ENCODE data around the gene SMIM10.
"Not testable (repeated sequence)": the region's sequence is repeated elsewhere in the genome, so short reads cannot be mapped to it uniquely, and the experiment has no call there.

The SMIM10 gene

DNA sequence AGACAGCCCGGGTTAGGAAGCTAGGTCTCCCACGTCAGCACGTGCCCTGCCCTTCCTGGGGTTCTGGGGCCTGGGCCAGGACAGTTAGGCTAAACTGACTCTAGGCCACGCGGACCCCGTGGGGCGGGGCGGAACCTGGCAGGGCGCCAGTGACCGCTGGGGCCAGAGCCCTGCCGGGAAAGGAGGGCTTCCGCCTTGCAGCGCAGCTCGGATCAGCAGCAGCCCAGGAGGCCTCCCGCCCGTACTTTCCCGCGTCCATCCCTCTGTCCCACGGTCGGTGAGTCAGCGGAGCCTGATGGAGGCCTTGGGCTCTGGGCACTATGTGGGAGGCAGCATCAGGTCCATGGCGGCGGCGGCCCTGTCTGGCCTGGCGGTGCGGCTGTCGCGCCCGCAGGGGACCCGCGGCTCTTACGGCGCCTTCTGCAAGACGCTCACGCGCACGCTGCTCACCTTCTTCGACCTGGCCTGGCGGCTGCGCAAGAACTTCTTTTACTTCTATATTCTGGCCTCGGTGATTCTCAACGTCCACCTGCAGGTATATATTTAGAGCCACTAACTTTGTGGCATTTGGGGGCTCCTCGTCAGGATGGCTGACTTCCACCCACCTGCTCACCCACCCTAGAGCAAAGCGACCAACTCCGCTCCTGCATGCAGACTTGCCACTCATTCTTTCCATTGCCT, at the start of gene SMIM10:
TSS of gene SMIM10 (plus strand) at position 191 of the 681 bp plus-strand sequence. CDS start at position 296, 105 bp downstream.
- DNase-seq: peak; percentile 66

GRCh38 chrX:134946364-134946763, 44.4 kb upstream of the SMIM10 start:
- DNase-seq: not testable (repeated sequence)

GRCh38 chrX:134948333-134949241, 42.2 kb upstream of the SMIM10 start:
- DNase-seq: no peak

DNA sequence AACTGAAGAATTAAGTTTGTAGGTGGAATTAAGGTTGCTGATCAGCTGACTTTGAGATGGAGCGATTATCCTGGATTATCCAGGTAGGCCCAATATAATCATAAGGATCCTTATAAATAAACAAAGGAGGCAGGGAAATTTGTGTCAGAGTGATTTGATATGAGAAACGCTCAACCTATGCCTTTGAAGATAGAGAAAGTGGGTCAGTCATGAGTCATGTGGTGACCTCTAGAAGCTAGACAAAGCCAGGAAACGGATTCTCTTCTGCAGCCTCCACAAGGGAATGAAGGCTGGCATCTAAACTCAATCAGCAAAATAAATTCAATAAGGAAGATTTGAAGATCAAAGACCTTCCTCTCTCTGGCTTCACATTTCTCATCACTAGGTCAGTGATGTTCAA, 41.5 kb upstream of the SMIM10 start:
- DNase-seq: no peak

DNA sequence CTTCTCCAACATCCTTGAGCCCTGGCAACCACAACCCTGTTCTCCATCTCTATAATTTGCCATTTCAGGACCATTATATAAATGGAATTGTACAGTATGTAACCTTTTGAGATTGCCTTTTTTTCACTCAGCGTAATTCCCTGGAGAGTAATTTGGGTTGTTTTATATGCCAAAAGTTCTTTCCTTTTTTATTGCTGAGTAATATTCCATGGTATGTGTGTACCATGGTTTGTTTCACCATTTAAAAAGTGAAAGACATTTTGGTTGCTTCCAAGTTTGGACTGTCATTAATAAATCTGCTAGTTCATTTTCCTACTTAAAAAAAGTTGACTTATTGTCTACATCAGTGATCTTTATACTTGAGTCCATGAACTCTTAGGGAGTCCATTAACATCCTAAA, 33.0 kb upstream of the SMIM10 start:
- no peak for DNase-seq

GRCh38 chrX:134960366-134960765, 30.4 kb upstream of the SMIM10 start:
- not testable (repeated sequence) for DNase-seq

GRCh38 chrX:134963041-134963440, 27.8 kb upstream of the SMIM10 start:
- no peak for DNase-seq

DNA sequence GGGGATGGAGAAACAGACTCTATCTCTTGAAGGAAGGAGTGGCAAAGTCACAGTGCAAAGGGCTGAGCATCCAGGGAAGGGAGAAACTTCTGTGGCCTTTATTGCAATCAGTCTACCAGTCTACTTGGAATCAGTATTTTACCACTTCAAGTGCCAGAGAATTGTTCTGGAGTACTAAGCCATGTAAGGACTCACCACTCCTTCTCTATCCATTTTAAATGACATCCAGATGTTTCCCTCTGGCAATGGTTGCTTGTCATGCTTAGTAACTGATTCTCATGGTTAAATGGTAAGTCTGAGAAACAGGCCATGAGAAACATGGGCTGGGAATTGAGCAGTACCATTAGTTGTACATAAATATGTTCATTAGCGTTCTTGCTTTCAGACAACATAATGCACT, 21.1 kb upstream of the SMIM10 start:
- no peak for DNase-seq

DNA sequence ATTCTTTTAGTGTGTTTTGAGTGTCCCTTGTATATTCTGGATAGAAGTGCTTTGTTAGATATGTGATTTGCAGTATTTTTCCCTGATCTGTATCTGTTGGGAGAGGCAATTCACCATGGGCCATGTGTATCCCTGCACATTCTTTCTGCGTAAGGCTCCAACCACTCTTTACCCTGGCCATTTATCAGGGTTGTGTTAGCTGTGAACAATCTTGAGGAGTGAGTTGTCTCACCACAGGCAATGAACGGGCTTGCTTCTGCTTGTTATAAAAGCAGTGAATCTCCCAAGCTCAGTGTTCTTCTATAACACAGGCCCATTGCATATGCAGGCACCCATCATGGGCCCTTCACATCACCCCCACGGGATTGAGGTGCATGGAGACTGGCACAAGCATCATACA, 18.9 kb upstream of the SMIM10 start:
- DNase-seq: no peak

DNA sequence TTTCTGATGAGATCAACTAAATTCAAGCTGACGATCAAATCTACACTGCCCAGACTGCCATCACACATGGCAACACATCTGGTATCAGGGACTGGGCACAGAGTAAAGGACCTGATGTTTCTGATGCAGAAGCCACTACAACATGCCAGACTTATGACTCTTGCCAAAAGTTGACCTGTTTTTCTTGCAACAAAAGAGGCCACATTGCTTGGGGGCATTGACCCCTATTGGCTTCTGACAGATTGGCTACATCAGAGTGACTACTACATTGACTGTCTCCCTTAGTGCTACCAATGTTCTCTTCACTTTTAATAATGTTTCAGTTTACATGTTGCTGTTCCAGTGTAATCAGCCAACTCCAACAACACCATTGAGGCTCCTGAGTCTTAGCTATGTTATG, 15.3 kb upstream of the SMIM10 start:
- DNase-seq: no peak

GRCh38 chrX:134981910-134982309, 8.9 kb upstream of the SMIM10 start:
- no peak for DNase-seq

GRCh38 chrX:134982748-134983147, 8.0 kb upstream of the SMIM10 start:
- no peak for DNase-seq

DNA sequence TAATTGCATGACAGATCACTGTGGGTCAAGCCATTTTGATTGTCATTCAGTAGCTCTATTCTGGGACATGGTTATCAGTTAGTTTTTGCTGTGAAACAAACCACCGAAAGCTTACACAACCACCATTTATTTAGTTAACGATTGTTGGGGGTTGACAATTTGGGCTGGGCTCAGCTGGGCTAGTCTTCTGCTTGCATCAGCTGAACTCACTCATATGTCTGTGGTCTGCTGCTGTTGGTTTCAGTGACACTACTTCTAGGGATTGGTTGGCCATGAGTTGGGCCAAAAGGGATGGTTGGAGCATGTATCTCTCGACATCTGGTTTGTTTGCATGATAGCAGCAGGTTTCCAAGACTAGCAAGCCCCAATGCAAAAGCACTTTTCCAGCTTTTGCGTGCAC, 5.3 kb upstream of the SMIM10 start:
- no peak for DNase-seq

- DNase-seq: no peak
These were observed 353 bp upstream of the SMIM10 start for GRCh38 chrX:134990475-134990800.

GRCh38 chrX:134997646-134998045, 6.9 kb downstream of the SMIM10 start:
- no peak for DNase-seq

DNA sequence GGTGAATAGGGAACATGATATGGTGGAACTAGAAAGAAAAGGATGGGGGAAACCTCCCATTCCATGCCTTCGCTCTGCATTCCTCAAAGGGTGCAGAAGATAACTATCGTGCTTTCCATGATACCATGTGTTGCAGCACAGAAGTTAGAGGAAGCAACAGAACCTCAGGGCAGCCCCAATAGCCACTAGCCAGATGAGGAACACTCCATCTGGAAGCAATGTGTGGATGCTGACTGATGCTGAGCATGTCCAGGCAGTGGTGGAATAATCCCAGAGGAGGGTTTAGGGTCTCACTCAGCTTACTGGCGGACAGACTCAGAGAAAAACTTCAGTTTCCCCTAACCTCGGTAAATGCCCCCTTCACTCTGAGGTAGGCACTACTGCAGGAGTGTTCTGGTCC, 7.5 kb downstream of the SMIM10 start:
- DNase-seq: no peak

DNA sequence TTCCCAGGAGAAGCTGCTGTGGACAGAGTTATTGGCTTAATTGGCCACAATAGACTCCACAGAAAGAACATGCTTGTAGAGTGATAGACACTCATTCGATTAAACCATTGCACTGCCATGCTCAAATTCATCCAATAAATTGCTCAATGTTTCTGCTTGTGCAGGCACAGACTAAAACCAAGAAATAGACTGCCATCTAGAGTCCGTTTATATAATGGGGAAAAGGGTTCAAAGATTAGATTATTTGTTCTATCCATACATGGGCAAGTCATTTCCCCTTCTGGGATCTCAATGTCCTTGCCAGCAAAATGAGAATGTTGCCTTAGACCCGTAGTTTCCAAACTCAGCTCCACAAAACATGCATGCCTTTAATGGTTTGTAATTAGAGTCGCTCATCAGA, 8.7 kb downstream of the SMIM10 start:
- no peak for DNase-seq

- no peak for DNase-seq
These were observed 9.7 kb downstream of the SMIM10 start for GRCh38 chrX:135000516-135000915.

DNA sequence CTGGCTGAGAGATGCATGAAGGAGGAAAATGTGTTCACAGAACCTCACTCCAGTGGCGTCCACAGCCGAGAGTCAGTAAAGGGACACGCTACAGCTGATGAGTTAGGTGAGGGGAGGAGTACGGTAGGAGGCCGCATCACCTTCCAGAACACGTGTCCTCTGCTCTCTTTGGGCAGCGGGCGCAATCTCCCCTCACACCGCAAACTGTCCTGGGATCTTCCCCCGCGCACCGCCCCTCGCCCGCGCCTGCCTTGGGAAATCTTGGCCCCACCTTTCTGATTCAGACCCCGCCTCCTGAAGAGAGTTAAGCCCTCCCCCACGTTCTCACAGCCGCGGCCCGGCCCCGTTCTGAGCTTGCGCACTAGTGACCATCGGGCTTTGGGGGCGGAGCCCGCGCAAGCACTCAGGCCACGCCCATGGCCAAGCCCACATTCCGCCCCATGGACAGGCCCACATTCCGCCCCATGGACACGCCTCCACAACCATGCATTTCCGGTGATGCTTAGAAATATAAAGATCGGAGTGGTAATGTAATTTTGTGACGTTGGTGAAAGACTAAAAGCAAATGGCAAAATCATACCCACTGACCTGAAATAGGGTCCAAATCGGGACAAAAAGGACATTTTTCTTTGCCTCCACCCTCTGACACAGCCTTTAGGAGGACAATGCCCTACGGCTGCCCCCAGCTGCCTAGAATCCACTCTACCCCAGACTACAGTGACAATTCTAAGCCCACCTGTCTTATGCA, 13.3 kb downstream of the SMIM10 start:
- DNase-seq: peak; percentile 90

GRCh38 chrX:135006187-135006586, 15.4 kb downstream of the SMIM10 start:
- no peak for DNase-seq

DNA sequence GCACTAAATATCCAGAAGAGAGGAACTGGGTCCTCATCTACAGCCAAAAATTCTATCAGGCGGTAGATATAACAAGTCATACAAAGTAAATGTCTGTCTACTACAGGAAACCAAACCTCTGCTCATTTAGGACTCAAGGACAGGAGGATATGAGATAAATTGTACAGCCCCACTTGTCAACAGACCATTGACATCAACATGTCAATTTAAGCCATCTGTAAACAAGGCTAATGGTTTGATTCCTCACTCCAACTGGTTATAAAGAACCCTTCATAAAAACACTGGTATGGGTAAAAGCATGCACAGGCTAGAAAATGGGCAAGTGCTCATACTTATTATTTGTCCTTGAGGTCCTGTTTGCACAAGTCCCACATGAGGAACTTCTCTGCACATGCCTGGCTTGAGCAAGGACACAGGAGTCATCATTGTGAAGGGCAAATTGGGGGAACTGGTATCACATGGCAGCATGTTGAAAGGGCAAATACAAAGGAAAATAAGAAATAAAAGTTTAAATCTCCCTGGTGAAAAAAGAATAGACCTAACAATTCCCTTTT, 18.3 kb downstream of the SMIM10 start:
- no peak for DNase-seq

- no peak for DNase-seq
These were observed 19.0 kb downstream of the SMIM10 start for GRCh38 chrX:135009838-135010237.

- DNase-seq: no peak
These were observed 20.1 kb downstream of the SMIM10 start for GRCh38 chrX:135010921-135011320.

All from activated CD8-positive, alpha-beta memory T cell treated with anti-CD3 and anti-CD28 coated beads, Interleukin-2, amount 50 U/mL, for 48 hours (primary cell).